ENCODE results near the gene ITPRIP. TPM values are rescaled to one million over a fixed set of nuclear protein-coding genes. Genes with fewer than 3 reads are reported as not detected.

The ITPRIP gene
- total and polyA plus RNA-seq, 2 of the 8 experiments (the other 6 are each of a cell fraction or from before 2014, with no cell fraction given): 15.3 to 16.9 TPM

- FAIRE-seq (no peak), DNase-seq (ENCODE audit: low read depth in 1 of 2, low spot score in 2 of 2) (no peak)
- Histone ChIP-seq H2BK12ac (ENCODE audit: low read depth, low read length) (no peak overlapping the region), H3K4me3 (ENCODE audit: extremely low read depth in 1 of 4, insufficient read depth in 2 of 4, low read depth in 3 of 4, low read length in 4 of 4) (no peak overlapping the region), H3K4ac (replicated peaks; ENCODE audit: insufficient read length, low read depth, low read length) (no peak overlapping the region), H3K14ac (ENCODE audit: insufficient read length) (no peak overlapping the region), H3K18ac (ENCODE audit: extremely low read depth, low read length) (no peak overlapping the region), H4K20me1 (replicated peaks in 1 of 2; ENCODE audit: control insufficient read depth in 1 of 2, insufficient read depth in 2 of 2, low read length in 2 of 2) (no peaks in the 10 kb centered on the region), H3K23ac (ENCODE audit: insufficient read length) (no peak overlapping the region), H3K9me3 (ENCODE audit: insufficient read depth in 2 of 2, low read depth in 1 of 2, low read length in 1 of 2) (no peaks in the 10 kb centered on the region), H2BK20ac (ENCODE audit: low read length) (no peak overlapping the region), H3K79me1 (ENCODE audit: low read depth, low read length) (no peaks in the 10 kb centered on the region), H4K5ac (ENCODE audit: insufficient read length, low read depth, low read length) (no peak overlapping the region), H3K9ac (replicated peaks in 1 of 4; ENCODE audit: extremely low read depth in 1 of 4, low read depth in 3 of 4, low read length in 3 of 4) (no peak overlapping the region), H3K4me1 (replicated peaks in 1 of 4; ENCODE audit: control insufficient read depth in 3 of 4, insufficient read depth in 4 of 4, low read length in 3 of 4) (peaks cover 4 to 12% (median 5%) of the 10 kb centered on the region in 4 experiments; a peak in 6 of 7 replicates), H3K56ac (replicated peaks; ENCODE audit: insufficient read length, low read depth, low read length) (no peak overlapping the region), H3K23me2 (ENCODE audit: low read depth, low read length) (0 out of 2 replicates have a peak, but pooled peaks cover 2% of the 10 kb centered on the region), H3K79me2 (ENCODE audit: control insufficient read depth in 1 of 2, insufficient read depth in 2 of 2, low read length in 2 of 2) (no peaks in the 10 kb centered on the region), H3K36me3 (ENCODE audit: control insufficient read depth in 2 of 4, insufficient read depth in 4 of 4, low read length in 3 of 4) (no peaks in the 10 kb centered on the region), H3K27ac (ENCODE audit: low read depth, low read length) (no peak overlapping the region), H2AK5ac (ENCODE audit: low read depth, low read length) (no peak overlapping the region), H2BK15ac (ENCODE audit: low read length) (no peak overlapping the region), H2BK120ac (replicated peaks; ENCODE audit: low read depth, low read length) (no peak overlapping the region), H3K27me3 (replicated peaks in 1 of 4; ENCODE audit: control insufficient read depth in 3 of 4, extremely low read depth in 1 of 4, insufficient read depth in 3 of 4, low read length in 3 of 4) (peaks cover 0 to under 1% (median 0%) of the 10 kb centered on the region in 4 experiments; a peak in 1 of 7 replicates), H2AFZ (ENCODE audit: low read length) (no peak overlapping the region), H3K4me2 (ENCODE audit: insufficient read depth in 1 of 2, low read depth in 2 of 2, low read length in 2 of 2) (no peak overlapping the region), H4K91ac (replicated peaks; ENCODE audit: insufficient read length, low read length) (no peak overlapping the region), H2BK5ac (ENCODE audit: low read depth, low read length) (no peak overlapping the region), H4K8ac (ENCODE audit: extremely low read depth, insufficient read depth, low read length) (no peak overlapping the region)
- POLR2A ChIA-PET (ENCODE audit: partially characterized antibody): no interaction called here
- CTCF ChIA-PET (ENCODE audit: partially characterized antibody): interaction anchor here (1.0 to 17.2 kb wide), 2 partner anchors 9 to 49 kb away, joined by 5 to 379 read pairs; partner anchors contain the start of gene CFAP58
- 95% methylated on average over 1 of the region's 1 CpG; no CpG with 5 or more reads in 1 of the 2 experiments for WGBS, 2 experiments (ENCODE audit: extremely low coverage in 1 of 2, insufficient coverage in 1 of 2, insufficient read length in 1 of 2, insufficient replicate concordance in 2 of 2, low coverage in 1 of 2, low lambda C conversion rate in 2 of 2, missing lambda C conversion rate in 1 of 2)
- TF ChIP-seq SIRT6 (IDR thresholded peaks at IDR 0.05; ENCODE audit: low read length) (no peak), GTF2F1 (IDR thresholded peaks at IDR 0.05; ENCODE audit: borderline replicate concordance, low read depth, low read length) (no peak), ZNF274 (IDR thresholded peaks at IDR 0.05; ENCODE audit: borderline replicate concordance, extremely low read depth, low read length) (no peak), FOSL1 (IDR thresholded peaks at IDR 0.05; ENCODE audit: insufficient read depth, low read depth, low read length) (no peak), RAD21 (IDR thresholded peaks at IDR 0.05 in 1 of 2, conservative IDR thresholded peaks at IDR 0.05 in 1 of 2; ENCODE audit: low read depth in 2 of 2, low read length in 2 of 2) (no peak), ATF3 (IDR thresholded peaks at IDR 0.05; ENCODE audit: insufficient read depth, low read depth, low read length) (no peak), CREB1 (IDR thresholded peaks at IDR 0.05) (no peak), SIN3A (conservative IDR thresholded peaks at IDR 0.05 in 1 of 2, IDR thresholded peaks at IDR 0.05 in 1 of 2; ENCODE audit: low read depth in 1 of 2, low read length in 2 of 2) (no peak), E2F6 (IDR thresholded peaks at IDR 0.05) (no peak), KDM5A (IDR thresholded peaks at IDR 0.05; ENCODE audit: low read length) (no peak), SIX5 (IDR thresholded peaks at IDR 0.05; ENCODE audit: low read depth, low read length) (no peak), BCL11A (IDR thresholded peaks at IDR 0.05; ENCODE audit: low read depth in 2 of 2, low read length in 2 of 2) (no peak)
Measured at GRCh38 chr10:104344219-104344618, 6.0 kb upstream of the ITPRIP start.

All from H1 (cell line).